Smooth muscle cell (in vitro differentiated cells): Measurements from ENCODE around the gene RGS8. TPM values are rescaled to one million over a fixed set of nuclear protein-coding genes. Genes with fewer than 3 reads are reported as not detected.
"Not testable (repeated sequence)": the region's sequence is repeated elsewhere in the genome, so short reads cannot be mapped to it uniquely, and the experiment has no call there.

ENCODE experiments used
- DNase-seq: peaks from one replicate; lab custom pipeline; 2025; ENCODE audit not compliant: unreplicated experiment; lab: John Stamatoyannopoulos, UW
- H2AFZ ChIP-seq: fragments of 200-600 bp; sonication (generic); 2 replicates; pipeline ENCODE4 v1.6.0; 2016; ENCODE audit warnings: antibody characterized with exemption, low read depth, mild to moderate bottlenecking
- H3F3A ChIP-seq: fragments of 200-600 bp; sonication (generic); 2 replicates; pipeline ENCODE4 v1.6.0; 2017; ENCODE audit warnings: antibody characterized with exemption, low read depth
- H3K27ac ChIP-seq: fragments of 200-600 bp; sonication (generic); 2 replicates; pipeline ENCODE4 v1.5.1; 2016; ENCODE audit warnings: low read depth, mild to moderate bottlenecking
- H3K27me3 ChIP-seq: fragments of 200-600 bp; sonication (generic); 2 replicates; pipeline ENCODE4 v1.6.1; 2016; ENCODE audit warnings: low read depth, mild to moderate bottlenecking
- H3K36me3 ChIP-seq: fragments of 200-600 bp; sonication (generic); 2 replicates; pipeline ENCODE4 v1.5.1; 2016; ENCODE audit warnings: low read depth
- H3K4me1 ChIP-seq: fragments of 200-600 bp; sonication (generic); 2 replicates; pipeline ENCODE4 v1.5.1; 2016; ENCODE audit warnings: low read depth
- H3K4me2 ChIP-seq: fragments of 200-600 bp; sonication (generic); 2 replicates; pipeline ENCODE4 v1.6.0; 2016; ENCODE audit warnings: mild to moderate bottlenecking
- H3K4me3 ChIP-seq: fragments of 200-600 bp; sonication (generic); 2 replicates; pipeline ENCODE4 v1.5.1; 2016; ENCODE audit warnings: mild to moderate bottlenecking
- H3K79me2 ChIP-seq: fragments of 200-600 bp; sonication (generic); 2 replicates; pipeline ENCODE4 v1.6.0; 2016; ENCODE audit warnings: low read depth, mild to moderate bottlenecking
- H3K9ac ChIP-seq: fragments of 200-600 bp; sonication (generic); 2 replicates; pipeline ENCODE4 v1.6.0; 2016; ENCODE audit warnings: low read depth
- H3K9me3 ChIP-seq: fragments of 200-600 bp; sonication (generic); replicated peaks from 2 replicates; pipeline ENCODE4 v1.5.1; 2016; ENCODE audit warnings: low read depth
- H4K20me1 ChIP-seq: fragments of 200-600 bp; sonication (generic); 2 replicates; pipeline ENCODE4 v1.6.0; 2016; ENCODE audit warnings: low read depth
- CTCF ChIP-seq: fragments of 200-600 bp; sonication (generic); IDR thresholded peaks from 2 replicates; pipeline ENCODE4 v1.5.1; 2017; ENCODE audit warnings: borderline replicate concordance, mild to moderate bottlenecking, antibody characterized with exemption; ENCODE audit not compliant: insufficient read depth, poor library complexity, severe bottlenecking
- WGBS: methylation state at CpG from one replicate; pipeline ENCODE4 v1.1.7; 2016; ENCODE audit warnings: low lambda C conversion rate; 5-methylcytosine and 5-hydroxymethylcytosine counted together
- polyA plus RNA-seq: library from polyadenylated mRNA; unstranded; fragments of >200 nt; fragmentation: Nextera tagmentation; extraction: Ambion mirVana; gene quantifications from 2 replicates; pipeline ENCODE4 v1.2.1, GENCODE V29; 2016
- total RNA-seq: library from RNA; depleted of rRNA; stranded (reverse); fragments of >200 nt; gene quantifications from 2 replicates; pipeline ENCODE4 v1.2.3, GENCODE V29; 2014

RGS8 gene
- total and polyA plus RNA-seq, 2 experiments from 2014 or later: not detected

DNA sequence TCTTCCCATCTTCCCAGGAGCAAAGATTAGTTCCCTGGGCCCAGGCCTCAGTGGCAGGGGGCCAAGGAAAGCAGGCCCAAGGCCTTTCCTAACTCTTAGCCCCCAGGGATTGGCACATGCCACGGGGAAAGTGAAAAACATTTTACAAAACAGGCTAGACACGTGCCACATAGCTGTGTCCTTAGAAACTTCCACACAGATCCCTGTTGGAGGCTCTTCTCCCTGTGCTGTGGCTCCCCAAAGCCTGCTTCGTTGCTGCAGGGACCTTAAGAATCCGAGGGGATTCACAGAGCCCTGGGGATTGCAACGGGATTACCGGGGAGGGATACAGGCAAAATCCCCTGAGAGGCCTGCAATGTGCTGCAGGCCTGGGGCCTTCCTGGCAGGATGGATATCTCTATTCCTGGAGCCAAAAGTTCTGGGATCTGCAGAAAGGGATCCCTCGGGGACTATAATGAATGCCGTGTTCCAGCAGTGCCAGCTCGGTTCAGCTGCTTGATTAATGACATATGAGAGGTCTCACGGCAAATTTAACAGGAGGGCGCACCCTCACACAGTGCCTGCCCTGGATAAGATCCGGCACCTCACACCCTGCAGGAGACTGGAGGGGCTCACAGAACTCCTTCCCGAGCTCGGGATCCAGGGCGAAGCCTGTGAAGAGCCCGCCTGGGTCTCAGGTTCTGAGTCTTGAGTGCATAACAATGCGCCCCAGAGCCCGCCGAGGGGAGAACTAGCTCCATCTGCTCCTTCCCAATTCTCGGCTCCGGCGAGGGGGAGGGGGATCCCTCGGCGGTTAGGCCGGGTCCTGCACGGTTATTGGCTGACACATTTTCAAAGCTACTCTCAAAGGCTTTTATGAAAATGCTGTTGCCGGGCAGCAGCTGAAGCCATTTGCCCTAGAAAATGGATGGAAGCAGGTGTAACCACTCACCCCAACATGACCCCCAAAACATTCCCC lies 15.3 kb upstream of the RGS8 start:
- Histone ChIP-seq H3K79me2 (no peaks in the 10 kb centered on the region), H3K4me2 (peak overlapping the region; percentile 28), H4K20me1 (no peaks in the 10 kb centered on the region), H3K9me3 (no peaks in the 10 kb centered on the region), H2AFZ (peak overlapping the region; percentile 18), H3K27me3 (no peaks in the 10 kb centered on the region), H3K4me3 (no peak overlapping the region), H3K36me3 (no peaks in the 10 kb centered on the region), H3F3A (no peaks in the 10 kb centered on the region), H3K4me1 (peaks cover 19% of the 10 kb centered on the region), H3K27ac (no peak overlapping the region), H3K9ac (no peak overlapping the region)
- TF ChIP-seq CTCF: no peak
- no peak for DNase-seq
- WGBS: 34% methylated on average over 27 of the region's 27 CpGs

DNA sequence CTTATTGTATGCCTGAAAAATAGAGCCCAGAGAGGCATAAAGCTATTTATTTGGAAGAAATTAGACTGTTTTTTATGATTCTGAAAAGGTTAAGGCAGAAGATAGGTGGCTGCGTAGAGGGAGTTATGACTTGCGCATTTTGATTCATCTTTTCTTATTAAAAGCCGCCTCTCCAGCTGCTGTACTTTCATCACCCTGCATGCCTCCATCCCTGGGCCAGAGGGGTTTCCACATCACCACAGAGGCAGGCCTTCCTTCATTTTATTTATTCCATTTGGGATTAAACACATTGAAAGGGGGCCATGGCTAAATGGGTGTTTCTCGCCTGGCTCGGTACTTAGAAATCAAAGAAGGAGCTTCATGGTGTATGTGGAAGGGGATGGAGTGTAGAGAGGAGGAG lies 14.6 kb upstream of the RGS8 start:
- Histone ChIP-seq H3K9ac (no peak overlapping the region), H3K27ac (no peak overlapping the region), H3K36me3 (no peaks in the 10 kb centered on the region), H3F3A (no peaks in the 10 kb centered on the region), H2AFZ (no peak overlapping the region), H3K9me3 (no peaks in the 10 kb centered on the region), H3K4me2 (no peak overlapping the region), H3K4me1 (peaks cover 19% of the 10 kb centered on the region), H3K27me3 (no peaks in the 10 kb centered on the region), H4K20me1 (no peaks in the 10 kb centered on the region), H3K4me3 (no peak overlapping the region), H3K79me2 (no peaks in the 10 kb centered on the region)
- WGBS: 90% methylated on average over 5 of the region's 5 CpGs
- no peak for DNase-seq
- TF ChIP-seq CTCF: no peak

DNA sequence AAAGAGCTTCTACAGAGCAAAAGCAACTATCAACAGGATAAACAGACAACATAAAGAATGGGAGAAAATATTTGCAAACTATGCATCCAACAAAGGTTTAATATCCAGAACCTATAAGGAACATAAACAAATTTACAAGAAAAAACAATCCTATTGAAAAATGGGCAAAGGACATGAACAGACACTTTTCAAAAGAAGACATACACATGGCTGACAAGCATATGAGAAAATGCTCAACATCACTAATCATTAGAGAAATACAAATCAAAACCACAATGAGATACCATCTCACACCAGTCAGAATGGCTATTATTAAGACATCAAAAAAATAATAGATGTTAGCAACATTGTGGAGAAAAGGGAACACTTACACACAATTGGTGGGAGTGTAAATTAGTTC lies 8.8 kb upstream of the RGS8 start:
- not testable (repeated sequence) for DNase-seq, H3K27ac ChIP-seq, H3K27me3 ChIP-seq, H4K20me1 ChIP-seq, H2AFZ ChIP-seq, H3K9me3 ChIP-seq, H3K79me2 ChIP-seq, H3K4me2 ChIP-seq, H3K4me3 ChIP-seq, H3K4me1 ChIP-seq, H3F3A ChIP-seq, H3K9ac ChIP-seq, H3K36me3 ChIP-seq

DNA sequence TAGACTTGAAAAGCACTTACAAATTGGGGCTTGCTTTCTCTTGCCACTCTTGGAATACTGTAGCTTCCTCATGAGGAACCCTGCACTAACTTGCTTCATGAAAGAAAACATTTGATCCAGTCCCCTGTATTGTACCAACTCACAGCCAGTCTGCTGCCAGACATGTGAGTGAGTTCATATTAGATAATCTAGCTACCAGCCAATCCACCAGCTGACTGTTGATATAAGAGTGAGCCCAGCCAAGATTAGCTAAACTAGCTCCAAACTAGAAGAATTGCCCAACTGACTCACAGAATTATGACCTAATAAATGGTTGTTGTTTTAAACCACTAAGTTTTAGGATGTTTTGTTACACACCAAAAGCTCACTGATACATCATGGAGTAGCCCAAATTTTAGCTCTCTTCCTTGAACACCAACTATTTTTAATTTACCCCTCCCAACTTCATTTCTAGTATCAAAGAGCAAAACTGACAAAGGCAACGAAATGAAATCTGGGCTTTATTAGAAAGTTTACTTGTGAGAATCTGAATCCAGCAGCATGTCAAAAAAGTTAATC lies 6.6 kb upstream of the RGS8 start:
- 83% methylated on average over 1 of the region's 1 CpG for WGBS
- TF ChIP-seq CTCF: no peak
- H3K9ac ChIP-seq: no peak overlapping the region

More for the DNA sequence above, 6.6 kb upstream of the RGS8 start:
- Histone ChIP-seq H3K27me3 (no peaks in the 10 kb centered on the region), H3K4me2 (no peak overlapping the region), H4K20me1 (no peaks in the 10 kb centered on the region), H3K4me3 (no peak overlapping the region), H3K36me3 (no peaks in the 10 kb centered on the region), H3K27ac (no peak overlapping the region), H3K4me1 (no peaks in the 10 kb centered on the region), H3K9me3 (no peaks in the 10 kb centered on the region), H3F3A (no peaks in the 10 kb centered on the region), H2AFZ (no peak overlapping the region), H3K79me2 (no peaks in the 10 kb centered on the region)
- DNase-seq: no peak
